ENCODE results near the gene RGL3.

Gene RGL3

GRCh38 chr19:11423164-11423790, 4.2 kb upstream of the RGL3 start:
- no peak for TF ChIP-seq CTCF (IDR thresholded peaks at IDR 0.05)
- Histone ChIP-seq H3K27me3 (ENCODE audit: control insufficient read depth, insufficient read depth, low read length) (no peaks in the 10 kb centered on the region), H3K9me3 (ENCODE audit: control insufficient read depth, low read length) (no peaks in the 10 kb centered on the region), H3K36me3 (ENCODE audit: control insufficient read depth, insufficient read depth, low read length) (no peaks in the 10 kb centered on the region), H3K4me3 (ENCODE audit: low read depth, low read length) (peak overlapping the region; percentile 78), H3K27ac (peak overlapping the region; percentile 80), H3K9ac (no peak overlapping the region), H3K79me2 (peaks cover 4% of the 10 kb centered on the region), H3K4me2 (ENCODE audit: low read length) (peak overlapping the region; percentile 98), H3K4me1 (peaks cover 19% of the 10 kb centered on the region), H2AFZ (peak overlapping the region; percentile 63)

- H3K4me3 ChIP-seq (ENCODE audit: low read depth, low read length): no peak overlapping the region
- no peaks in the 10 kb centered on the region for H3K27me3 ChIP-seq (ENCODE audit: control insufficient read depth, insufficient read depth, low read length)
- H3K79me2 ChIP-seq: peaks cover 4% of the 10 kb centered on the region
- no peak overlapping the region for H3K27ac ChIP-seq
- H3K4me1 ChIP-seq: peaks cover 19% of the 10 kb centered on the region
- no peaks in the 10 kb centered on the region for H3K9me3 ChIP-seq (ENCODE audit: control insufficient read depth, low read length)
- TF ChIP-seq CTCF (IDR thresholded peaks at IDR 0.05): no peak
- no peak overlapping the region for H3K9ac ChIP-seq
- H2AFZ ChIP-seq: no peak overlapping the region
- peak overlapping the region; percentile 98 for H3K4me2 ChIP-seq (ENCODE audit: low read length)
- no peaks in the 10 kb centered on the region for H3K36me3 ChIP-seq (ENCODE audit: control insufficient read depth, insufficient read depth, low read length)
Observed at GRCh38 chr19:11422163-11423065, 3.3 kb upstream of the RGL3 start.

DNA sequence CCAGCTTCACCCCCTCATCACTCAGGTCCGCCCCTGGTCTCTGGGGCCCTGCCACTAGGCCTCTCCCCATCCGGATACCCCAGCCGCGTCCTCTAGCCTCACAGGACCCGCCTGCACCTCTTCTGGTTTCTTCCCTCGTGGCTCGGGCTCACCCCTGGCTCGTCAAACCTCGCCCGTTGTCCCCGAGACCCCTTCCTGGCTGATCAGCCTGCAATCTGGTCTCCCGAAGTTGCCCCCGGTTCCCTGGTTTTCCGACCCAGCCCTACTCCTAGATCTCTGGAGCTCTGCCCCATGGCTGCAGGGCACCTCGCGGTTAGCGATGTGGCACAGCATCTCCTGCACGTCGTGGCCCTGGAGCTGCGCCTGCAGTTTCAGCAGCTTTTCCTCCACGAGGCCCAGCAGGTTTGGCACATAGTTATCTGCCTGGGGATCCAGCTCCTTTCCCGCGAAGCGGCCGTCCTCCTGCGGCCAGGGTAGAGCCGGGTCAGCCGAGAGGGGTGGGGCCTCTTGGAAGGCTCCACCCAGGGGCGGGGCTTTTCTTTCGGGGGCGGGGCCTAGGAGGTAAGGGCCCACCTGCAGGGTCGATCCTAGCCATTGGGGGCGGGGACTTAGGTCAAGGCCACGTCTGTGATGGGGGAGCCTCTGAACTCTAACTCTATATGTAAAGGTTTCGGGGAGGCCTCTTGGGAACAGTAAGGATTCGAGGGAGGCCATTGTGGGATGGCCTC, 2.4 kb upstream of the RGL3 start:
- Histone ChIP-seq H3K4me3 (ENCODE audit: low read depth, low read length) (no peak overlapping the region), H3K27me3 (ENCODE audit: control insufficient read depth, insufficient read depth, low read length) (no peaks in the 10 kb centered on the region), H3K4me1 (peaks cover 19% of the 10 kb centered on the region), H3K4me2 (ENCODE audit: low read length) (peak overlapping the region; percentile 3), H3K36me3 (ENCODE audit: control insufficient read depth, insufficient read depth, low read length) (no peaks in the 10 kb centered on the region), H3K27ac (peak overlapping the region; percentile 97), H3K9me3 (ENCODE audit: control insufficient read depth, low read length) (no peaks in the 10 kb centered on the region), H3K9ac (no peak overlapping the region), H3K79me2 (peaks cover 4% of the 10 kb centered on the region), H2AFZ (peak overlapping the region; percentile 92)
- no peak for TF ChIP-seq CTCF (IDR thresholded peaks at IDR 0.05)

DNA sequence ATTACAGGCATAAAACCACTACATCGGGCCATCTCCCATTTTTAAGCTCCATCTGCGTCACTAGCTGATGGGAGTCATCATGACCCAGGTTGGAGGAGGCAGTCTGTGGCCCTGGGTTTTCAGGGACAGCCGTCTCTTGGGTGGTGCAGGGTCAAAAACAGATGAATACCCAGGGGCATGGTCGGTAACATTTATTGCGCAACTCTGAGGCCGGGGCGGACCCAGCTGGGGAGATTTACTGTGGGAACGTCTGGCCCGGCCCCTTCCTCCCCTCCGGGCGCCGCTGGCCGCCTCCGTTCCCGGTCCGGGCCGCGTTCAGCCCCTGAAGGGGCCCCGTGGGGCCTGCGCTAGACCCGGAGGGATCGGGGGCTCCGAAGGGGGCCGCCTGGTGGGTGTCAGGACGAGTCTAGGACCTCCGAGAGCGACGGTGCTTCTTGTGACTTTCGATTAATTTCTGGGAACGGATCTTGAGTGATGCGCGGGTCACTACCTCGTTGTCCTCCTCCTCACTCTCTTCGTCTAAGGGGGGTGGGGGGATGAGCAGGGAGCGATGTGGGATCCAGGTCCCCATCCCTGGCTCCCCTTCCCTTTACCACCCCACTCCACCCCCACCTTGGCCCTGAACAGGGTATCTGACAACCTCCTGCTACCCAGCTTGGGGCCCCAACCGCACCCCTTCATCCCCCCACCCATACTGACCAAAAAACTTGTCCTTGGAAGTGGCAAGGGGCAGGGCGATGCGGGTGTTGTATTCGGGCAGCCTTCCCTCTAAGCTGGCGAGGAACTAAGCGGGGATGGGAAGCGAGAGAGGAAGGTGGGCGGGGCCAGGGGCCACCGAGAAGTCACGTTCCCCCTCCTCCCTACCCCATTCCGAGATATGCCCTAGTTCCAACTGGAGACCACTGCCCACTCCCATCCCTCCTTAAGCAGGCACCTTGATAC, 1.6 kb upstream of the RGL3 start:
- peaks cover 4% of the 10 kb centered on the region for H3K79me2 ChIP-seq
- peaks cover 19% of the 10 kb centered on the region for H3K4me1 ChIP-seq
- peak overlapping the region; percentile 97 for H3K27ac ChIP-seq
- H3K27me3 ChIP-seq (ENCODE audit: control insufficient read depth, insufficient read depth, low read length): no peaks in the 10 kb centered on the region
- no peak for TF ChIP-seq CTCF (IDR thresholded peaks at IDR 0.05)
- H3K36me3 ChIP-seq (ENCODE audit: control insufficient read depth, insufficient read depth, low read length): no peaks in the 10 kb centered on the region
- H3K4me2 ChIP-seq (ENCODE audit: low read length): peak overlapping the region; percentile 3
- H3K9me3 ChIP-seq (ENCODE audit: control insufficient read depth, low read length): no peaks in the 10 kb centered on the region
- peak overlapping the region; percentile 92 for H2AFZ ChIP-seq
- H3K4me3 ChIP-seq (ENCODE audit: low read depth, low read length): peak overlapping the region; percentile 1
- H3K9ac ChIP-seq: peak overlapping the region; percentile 30
